DND-41 (cell line): ENCODE data around the gene NTNG2.

Source experiments
- ATAC-seq: fragments of 200-7000 bp; cut with Tn5 transposase; 3 replicates; pipeline ENCODE4 v1.9.1; 2021; ENCODE audit warnings: low read depth; ENCODE audit not compliant: insufficient read depth
- DNase-seq: peaks from one replicate; pipeline ENCODE4 v3.0.0-alpha.2; 2020
- H2AFZ ChIP-seq: 2 replicates; pipeline ENCODE4 v1.6.0; 2012; ENCODE audit warnings: low read depth, low read length
- H3K27ac ChIP-seq: 2 replicates; pipeline ENCODE4 v1.5.1; 2012; ENCODE audit warnings: low read length, inconsistent platforms
- H3K27me3 ChIP-seq: fragments of 200-600 bp; sonication (generic); 2 replicates; pipeline ENCODE4 v1.6.0; 2012; ENCODE audit warnings: low read length, mild to moderate bottlenecking, inconsistent platforms; ENCODE audit not compliant: insufficient read depth, poor library complexity
- H3K36me3 ChIP-seq: 2 replicates; pipeline ENCODE4 v1.5.1; 2012; ENCODE audit warnings: low read length, inconsistent platforms; ENCODE audit not compliant: insufficient read depth
- H3K4me1 ChIP-seq: 2 replicates; pipeline ENCODE4 v1.5.1; 2012; ENCODE audit warnings: mild to moderate bottlenecking, low read length; ENCODE audit not compliant: insufficient read depth
- H3K4me2 ChIP-seq: 2 replicates; pipeline ENCODE4 v1.6.0; 2012; ENCODE audit warnings: mild to moderate bottlenecking, moderate library complexity, low read length, inconsistent platforms; ENCODE audit not compliant: insufficient read depth
- H3K4me3 ChIP-seq, 2 experiments: fragments of 200-600 bp in 1 of 2; shearing (Covaris generic) in 1 of 2; 2 replicates each; pipeline ENCODE4 v1.5.1; 2012 to 2016; ENCODE audit warnings: inconsistent platforms in 2 of 2, low read length in 2 of 2, mild to moderate bottlenecking in 2 of 2, low read depth in 1 of 2, moderate library complexity in 1 of 2
- H3K79me2 ChIP-seq: 2 replicates; pipeline ENCODE4 v1.6.0; 2012; ENCODE audit warnings: low read length, inconsistent platforms; ENCODE audit not compliant: insufficient read depth
- H3K9ac ChIP-seq: 2 replicates; pipeline ENCODE4 v1.6.0; 2012; ENCODE audit warnings: low read depth, mild to moderate bottlenecking, inconsistent platforms, low read length, moderate library complexity
- H3K9me3 ChIP-seq: 2 replicates; pipeline ENCODE4 v1.5.1; 2012; ENCODE audit warnings: low read length, moderate library complexity, mild to moderate bottlenecking, inconsistent platforms; ENCODE audit not compliant: insufficient read depth, severe bottlenecking
- H4K20me1 ChIP-seq: 2 replicates; pipeline ENCODE4 v1.6.0; 2012; ENCODE audit warnings: low read length; ENCODE audit not compliant: insufficient read depth
- EZH2 ChIP-seq: IDR thresholded peaks from 3 replicates; pipeline ENCODE4 v1.6.1; 2012; ENCODE audit warnings: borderline replicate concordance, low read depth, mild to moderate bottlenecking, moderate library complexity, low read length, inconsistent platforms; ENCODE audit not compliant: severe bottlenecking
- TF ChIP-seq, protein P1 (sequence below): IDR thresholded peaks from 2 replicates; pipeline ENCODE4 v1.5.1; 2012; ENCODE audit warnings: borderline replicate concordance, low read length, moderate library complexity, mild to moderate bottlenecking; ENCODE audit not compliant: poor library complexity, severe bottlenecking; ENCODE audit errors: extremely low read depth

The NTNG2 gene

DNA sequence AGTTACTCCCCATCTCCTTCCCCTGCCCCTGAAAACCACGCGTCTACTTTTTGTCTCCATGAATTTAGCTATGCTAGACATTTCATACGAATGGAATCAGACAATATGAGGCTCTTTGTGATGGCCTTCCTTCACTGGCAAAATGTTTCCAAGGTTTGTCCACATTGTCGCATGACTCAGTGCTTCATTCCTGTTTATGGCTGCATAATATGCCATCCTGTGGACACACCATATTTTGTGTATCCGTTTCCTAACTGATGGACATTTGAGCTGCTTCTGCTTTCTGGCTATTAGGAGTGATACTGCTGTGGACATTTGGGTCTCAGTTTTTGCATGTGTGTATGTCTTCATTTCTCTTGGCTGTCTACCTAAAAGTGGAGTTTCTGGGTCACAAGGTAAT is 14.5 kb downstream of the NTNG2 start:
- Histone ChIP-seq H3K4me3 (no peak overlapping the region), H3K36me3 (no peaks in the 10 kb centered on the region), H4K20me1 (peaks cover 4% of the 10 kb centered on the region; the same call in 1 of the 2 replicates), H3K4me2 (no peak overlapping the region), H3K27ac (no peak overlapping the region), H3K9me3 (no peaks in the 10 kb centered on the region), H3K4me1 (no peaks in the 10 kb centered on the region), H3K9ac (no peak overlapping the region), H3K79me2 (no peaks in the 10 kb centered on the region), H2AFZ (no peak overlapping the region), H3K27me3 (no peaks in the 10 kb centered on the region)
- ATAC-seq = no peak
- no peak for DNase-seq
- TF ChIP-seq, protein P1, sequence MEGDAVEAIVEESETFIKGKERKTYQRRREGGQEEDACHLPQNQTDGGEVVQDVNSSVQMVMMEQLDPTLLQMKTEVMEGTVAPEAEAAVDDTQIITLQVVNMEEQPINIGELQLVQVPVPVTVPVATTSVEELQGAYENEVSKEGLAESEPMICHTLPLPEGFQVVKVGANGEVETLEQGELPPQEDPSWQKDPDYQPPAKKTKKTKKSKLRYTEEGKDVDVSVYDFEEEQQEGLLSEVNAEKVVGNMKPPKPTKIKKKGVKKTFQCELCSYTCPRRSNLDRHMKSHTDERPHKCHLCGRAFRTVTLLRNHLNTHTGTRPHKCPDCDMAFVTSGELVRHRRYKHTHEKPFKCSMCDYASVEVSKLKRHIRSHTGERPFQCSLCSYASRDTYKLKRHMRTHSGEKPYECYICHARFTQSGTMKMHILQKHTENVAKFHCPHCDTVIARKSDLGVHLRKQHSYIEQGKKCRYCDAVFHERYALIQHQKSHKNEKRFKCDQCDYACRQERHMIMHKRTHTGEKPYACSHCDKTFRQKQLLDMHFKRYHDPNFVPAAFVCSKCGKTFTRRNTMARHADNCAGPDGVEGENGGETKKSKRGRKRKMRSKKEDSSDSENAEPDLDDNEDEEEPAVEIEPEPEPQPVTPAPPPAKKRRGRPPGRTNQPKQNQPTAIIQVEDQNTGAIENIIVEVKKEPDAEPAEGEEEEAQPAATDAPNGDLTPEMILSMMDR = no peak
- no peak for TF ChIP-seq EZH2

DNA sequence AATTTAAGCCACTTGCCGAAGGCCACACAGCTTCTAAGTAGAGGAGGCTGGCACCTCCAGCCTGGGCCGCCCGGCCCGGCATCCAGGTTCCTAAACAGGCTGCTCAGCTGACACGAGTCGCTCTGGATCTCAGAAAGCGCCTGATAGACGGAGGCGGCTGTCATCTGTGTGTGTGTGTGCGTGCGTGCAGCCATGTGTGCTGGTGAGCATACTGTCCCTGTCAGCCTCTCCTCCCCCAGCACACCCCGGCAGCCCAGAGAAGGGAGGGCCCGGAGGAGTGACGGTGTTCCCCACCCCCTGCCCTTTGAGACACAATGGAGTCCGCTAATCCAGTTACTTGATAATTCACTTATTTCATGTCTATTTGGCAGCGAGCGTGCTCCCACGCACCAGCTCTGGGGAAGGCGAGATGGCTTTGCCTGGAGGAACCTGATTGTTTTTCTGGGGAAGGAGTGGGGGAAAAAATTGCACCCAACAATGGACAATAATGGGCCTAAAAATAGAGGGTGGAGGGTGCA is 20.0 kb downstream of the NTNG2 start:
- Histone ChIP-seq H3K4me1 (no peaks in the 10 kb centered on the region), H3K36me3 (no peaks in the 10 kb centered on the region), H3K27ac (no peak overlapping the region), H3K4me3 (no peak overlapping the region), H3K27me3 (peaks cover 8% of the 10 kb centered on the region), H2AFZ (no peak overlapping the region), H3K79me2 (no peaks in the 10 kb centered on the region), H3K9ac (no peak overlapping the region), H4K20me1 (no peaks in the 10 kb centered on the region; the same call in 1 of the 2 replicates), H3K9me3 (no peaks in the 10 kb centered on the region), H3K4me2 (no peak overlapping the region)
- ATAC-seq (no peak), DNase-seq (no peak)
- TF ChIP-seq, protein P1 = no peak
- TF ChIP-seq EZH2 = no peak

DNA sequence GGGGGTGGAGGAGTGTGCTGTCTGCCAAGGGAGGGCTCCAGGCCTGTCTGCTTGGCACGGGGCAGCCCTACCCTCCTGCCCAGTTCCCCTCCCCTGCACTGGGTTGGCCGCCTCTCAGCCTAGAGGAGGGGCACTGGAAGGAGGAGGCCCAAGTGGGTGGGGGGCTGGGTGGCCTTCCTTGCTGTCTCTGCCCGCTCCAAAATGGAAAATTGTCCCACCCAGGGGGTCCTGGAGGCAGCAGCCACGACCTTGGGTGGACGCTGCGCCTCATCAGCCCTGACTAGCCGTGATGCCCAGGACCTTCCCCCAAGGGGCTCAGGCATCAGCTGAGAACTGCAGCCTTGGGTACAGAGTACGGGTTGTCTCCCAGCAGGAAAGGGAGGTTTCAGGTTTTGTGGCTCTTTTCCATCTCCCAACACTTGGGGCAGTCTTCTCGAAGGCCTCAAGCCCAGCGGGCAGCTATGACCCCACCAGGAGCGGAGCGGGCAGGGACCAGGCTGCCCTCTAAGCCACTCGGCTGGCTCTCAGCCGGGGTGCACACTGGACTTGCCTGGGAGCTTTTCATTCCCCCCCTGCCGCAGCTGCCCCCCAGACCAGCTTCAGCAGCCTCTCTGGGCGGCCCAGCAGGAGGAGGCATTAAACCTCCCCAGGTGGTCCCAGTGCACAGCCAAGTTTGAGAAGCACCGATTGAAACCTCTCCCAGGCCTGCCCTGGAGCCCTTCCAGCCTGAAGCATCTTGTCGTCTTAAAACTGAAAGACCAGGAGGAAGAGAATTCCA is 20.6 kb downstream of the NTNG2 start:
- Histone ChIP-seq H3K27ac (no peak overlapping the region), H4K20me1 (no peaks in the 10 kb centered on the region; the same call in 1 of the 2 replicates), H2AFZ (no peak overlapping the region), H3K36me3 (no peaks in the 10 kb centered on the region), H3K27me3 (peaks cover 8% of the 10 kb centered on the region), H3K9me3 (no peaks in the 10 kb centered on the region), H3K4me1 (no peaks in the 10 kb centered on the region), H3K4me3 (no peak overlapping the region), H3K4me2 (no peak overlapping the region), H3K79me2 (no peaks in the 10 kb centered on the region), H3K9ac (no peak overlapping the region)
- DNase-seq (no peak), ATAC-seq (no peak)
- TF ChIP-seq, protein P1 = peak; percentile 3
- no peak for TF ChIP-seq EZH2
